BJ (cell line): ENCODE results near the gene BAG5. TPM values are rescaled to one million over a fixed set of nuclear protein-coding genes. Genes with fewer than 3 reads are reported as not detected.

Source experiments
- CTCF ChIA-PET: fragments of 350-600 bp; formaldehyde crosslinking; extraction: SDS; loops from one replicate; lab custom pipeline; 2021; ENCODE audit warnings: antibody characterized with exemption, inconsistent platforms; lab: Yijun Ruan, JAX
- POLR2A ChIA-PET: fragments of 300-600 bp; sonication (Branson Sonifier 250); formaldehyde crosslinking; extraction: SDS; loops from one replicate; lab custom pipeline; 2021; ENCODE audit warnings: antibody characterized with exemption; lab: Charles Lee
- DNase-seq: peaks from one replicate; pipeline ENCODE4 v3.0.0-alpha.2; 2011; ENCODE audit warnings: low read depth
- H3K27me3 ChIP-seq: 2 replicates; pipeline ENCODE4 v1.6.0; 2011; ENCODE audit warnings: low read length; ENCODE audit not compliant: control insufficient read depth, insufficient read depth
- H3K36me3 ChIP-seq: 2 replicates; pipeline ENCODE4 v1.5.1; 2011; ENCODE audit warnings: low read length; ENCODE audit not compliant: control insufficient read depth, insufficient read depth
- H3K4me3 ChIP-seq: 2 replicates; pipeline ENCODE4 v1.5.1; 2011; ENCODE audit warnings: low read depth, mild to moderate bottlenecking, control low read depth, low read length
- polyA plus RNA-seq: library from polyadenylated mRNA; depleted of rRNA; stranded (reverse); fragments of >200 nt; gene quantifications from 2 replicates; pipeline ENCODE4 v1.2.3, GENCODE V29; 2011
- TF ChIP-seq, protein P1 (sequence below): IDR thresholded peaks from 2 replicates; pipeline ENCODE4 v1.5.1; 2011; ENCODE audit warnings: low read depth, mild to moderate bottlenecking, control low read depth, inconsistent platforms, low read length, moderate library complexity; ENCODE audit not compliant: insufficient read depth

Gene BAG5
- polyA plus RNA-seq, 1 experiment: 4.9 TPM

DNA sequence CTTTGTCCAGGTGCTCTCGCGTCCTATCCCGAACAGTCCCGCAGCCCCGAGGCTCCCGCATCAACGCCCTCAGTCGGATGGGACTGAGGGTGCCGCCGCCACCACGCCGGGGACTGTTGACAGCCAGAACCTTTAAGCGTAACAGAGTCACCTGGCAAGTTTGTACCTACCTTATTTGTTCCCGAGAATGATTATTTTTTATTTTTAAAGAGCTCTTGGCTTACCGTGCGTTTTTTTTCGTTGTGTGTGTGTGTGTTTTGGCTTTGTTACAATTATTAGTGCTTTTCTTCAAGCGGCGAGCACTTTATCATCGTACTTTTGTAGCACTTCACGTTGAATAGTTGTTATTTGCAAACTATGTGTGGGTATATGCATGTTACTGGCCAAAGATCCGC lies 766 bp upstream of the BAG5 start:
- no peaks in the 10 kb centered on the region for H3K27me3 ChIP-seq
- ChIA-PET CTCF (no interaction called here), POLR2A (no interaction called here)
- H3K36me3 ChIP-seq: peaks cover 8% of the 10 kb centered on the region
- H3K4me3 ChIP-seq: peak overlapping the region; percentile 94
- no peak for DNase-seq
- TF ChIP-seq, protein P1, sequence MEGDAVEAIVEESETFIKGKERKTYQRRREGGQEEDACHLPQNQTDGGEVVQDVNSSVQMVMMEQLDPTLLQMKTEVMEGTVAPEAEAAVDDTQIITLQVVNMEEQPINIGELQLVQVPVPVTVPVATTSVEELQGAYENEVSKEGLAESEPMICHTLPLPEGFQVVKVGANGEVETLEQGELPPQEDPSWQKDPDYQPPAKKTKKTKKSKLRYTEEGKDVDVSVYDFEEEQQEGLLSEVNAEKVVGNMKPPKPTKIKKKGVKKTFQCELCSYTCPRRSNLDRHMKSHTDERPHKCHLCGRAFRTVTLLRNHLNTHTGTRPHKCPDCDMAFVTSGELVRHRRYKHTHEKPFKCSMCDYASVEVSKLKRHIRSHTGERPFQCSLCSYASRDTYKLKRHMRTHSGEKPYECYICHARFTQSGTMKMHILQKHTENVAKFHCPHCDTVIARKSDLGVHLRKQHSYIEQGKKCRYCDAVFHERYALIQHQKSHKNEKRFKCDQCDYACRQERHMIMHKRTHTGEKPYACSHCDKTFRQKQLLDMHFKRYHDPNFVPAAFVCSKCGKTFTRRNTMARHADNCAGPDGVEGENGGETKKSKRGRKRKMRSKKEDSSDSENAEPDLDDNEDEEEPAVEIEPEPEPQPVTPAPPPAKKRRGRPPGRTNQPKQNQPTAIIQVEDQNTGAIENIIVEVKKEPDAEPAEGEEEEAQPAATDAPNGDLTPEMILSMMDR: no peak

DNA sequence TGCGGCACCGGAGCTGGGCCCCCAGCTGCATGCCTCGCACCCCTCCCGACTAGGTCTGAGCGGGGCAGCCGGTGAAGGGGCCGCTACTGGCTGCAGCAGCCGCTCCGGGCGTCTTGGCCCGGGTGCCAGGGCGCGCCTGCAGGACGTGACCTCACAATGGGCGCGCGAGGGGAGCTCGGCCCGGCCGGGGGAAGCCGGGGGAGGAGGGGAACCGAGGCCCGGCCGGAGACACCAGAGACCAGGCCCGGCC lies 353 bp downstream of the BAG5 start:
- no peak for DNase-seq
- no peaks in the 10 kb centered on the region for H3K27me3 ChIP-seq
- peaks cover 7% of the 10 kb centered on the region for H3K36me3 ChIP-seq
- ChIA-PET POLR2A (no interaction called here), CTCF (interaction anchor here (0.6 to 1.3 kb wide), 6 partner anchors 15 to 355 kb away, joined by 3 to 6 read pairs (median 4); no protein-coding TSS in a partner anchor)
- TF ChIP-seq, protein P1: no peak
- H3K4me3 ChIP-seq: peak overlapping the region; percentile 94

DNA sequence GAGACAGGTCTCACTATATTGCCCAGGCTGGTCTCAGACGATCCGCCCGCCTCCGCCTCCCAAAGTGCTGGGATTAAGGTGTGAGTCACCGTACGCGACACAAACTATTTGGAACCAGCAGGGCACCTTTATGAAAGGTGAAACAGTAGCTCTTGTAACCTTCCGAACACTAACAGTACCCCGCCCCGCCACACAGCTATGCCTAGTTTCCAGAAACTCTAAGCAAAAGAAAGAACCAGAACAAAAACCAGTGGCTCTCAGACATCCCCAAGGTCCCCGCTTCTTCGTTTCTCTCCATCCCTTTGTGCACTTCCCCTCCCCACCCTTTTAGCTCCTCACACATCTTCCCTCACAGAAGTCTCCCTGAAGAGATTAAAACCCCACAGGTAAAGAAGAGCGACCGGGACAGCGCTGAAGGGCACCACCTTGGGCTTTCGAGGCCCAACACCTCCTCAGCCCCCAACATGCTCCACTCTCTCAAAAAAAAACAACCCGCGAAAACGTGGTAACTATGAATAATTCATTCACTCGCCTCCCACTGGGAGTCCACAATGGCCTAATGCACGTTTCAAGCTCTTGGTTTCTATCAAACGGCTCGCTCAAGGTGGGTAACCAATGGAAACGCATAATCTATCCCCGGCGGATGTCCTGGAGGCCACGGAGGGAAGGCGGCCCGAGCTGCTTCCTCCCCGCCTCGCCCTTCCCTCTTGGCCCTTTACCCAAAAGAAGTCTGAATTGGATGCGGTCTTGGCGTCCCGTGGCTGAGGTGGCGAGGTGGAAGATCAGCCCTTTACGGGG lies 877 bp downstream of the BAG5 start:
- ChIA-PET POLR2A (interaction anchor here (0.6 kb wide), 1 partner anchor 452 kb away, joined by 3 read pairs; no protein-coding TSS in a partner anchor), CTCF (interaction anchor here (0.6 to 1.3 kb wide), 6 partner anchors 14 to 355 kb away, joined by 3 to 6 read pairs (median 4); no protein-coding TSS in a partner anchor)
- TF ChIP-seq, protein P1: no peak
- H3K36me3 ChIP-seq: peaks cover 7% of the 10 kb centered on the region
- no peak for DNase-seq
- no peaks in the 10 kb centered on the region for H3K27me3 ChIP-seq
- H3K4me3 ChIP-seq: peak overlapping the region; percentile 94

DNA sequence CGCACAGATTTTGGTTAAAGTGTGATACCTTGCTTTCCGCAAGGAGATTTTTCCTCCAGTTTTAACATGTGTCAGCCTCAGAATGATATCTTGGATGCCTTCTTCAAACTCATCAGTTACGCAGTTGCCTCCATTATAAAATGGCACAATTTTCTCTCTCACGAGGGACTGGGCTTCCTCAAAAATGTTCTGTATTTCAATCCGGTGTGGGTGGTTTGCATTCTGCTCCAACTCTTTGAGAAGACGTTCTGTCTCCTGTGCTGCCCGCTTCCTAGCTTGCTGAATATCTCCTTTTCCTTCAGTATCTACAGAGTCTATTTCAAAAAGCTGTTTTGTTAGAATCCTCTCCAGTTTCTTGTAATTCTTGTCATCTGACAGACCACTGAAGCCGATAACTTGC lies 1.8 kb downstream of the BAG5 start:
- TF ChIP-seq, protein P1: no peak
- ChIA-PET POLR2A (no interaction called here), CTCF (no interaction called here)
- Histone ChIP-seq H3K36me3 (peaks cover 7% of the 10 kb centered on the region), H3K27me3 (no peaks in the 10 kb centered on the region), H3K4me3 (no peak overlapping the region)
- DNase-seq: no peak

DNA sequence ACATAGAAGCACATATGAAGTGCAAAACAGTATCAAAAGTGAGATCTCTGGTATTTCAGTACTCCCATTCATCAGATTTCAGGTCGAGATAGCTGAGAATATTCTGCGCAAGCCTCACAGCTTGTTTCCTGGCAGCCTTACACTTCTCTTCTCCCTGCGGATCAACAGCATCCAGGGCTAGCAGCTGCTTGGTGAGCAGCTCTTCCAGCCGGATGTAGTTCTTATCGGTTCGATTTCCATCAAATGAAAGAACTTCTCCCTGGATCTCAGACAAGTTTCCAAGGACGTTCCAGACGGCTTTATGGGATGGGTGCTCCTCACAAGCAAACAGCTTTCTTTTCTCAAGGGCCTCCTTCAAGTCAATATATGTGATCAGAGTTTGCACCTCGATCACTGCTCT lies 2.7 kb downstream of the BAG5 start:
- peaks cover 7% of the 10 kb centered on the region for H3K36me3 ChIP-seq
- no peak overlapping the region for H3K4me3 ChIP-seq
- ChIA-PET CTCF (interaction anchor here (1.2 to 3.5 kb wide), 3 partner anchors 13 to 41 kb away, joined by 3 to 18 read pairs (median 4); no protein-coding TSS in a partner anchor), POLR2A (no interaction called here)
- no peaks in the 10 kb centered on the region for H3K27me3 ChIP-seq
- no peak for DNase-seq
- TF ChIP-seq, protein P1: no peak
